Central memory CD8-positive, alpha-beta T cell (primary cell): ENCODE results near the gene TMEM254.
"Not testable (repeated sequence)": the region's sequence is repeated elsewhere in the genome, so short reads cannot be mapped to it uniquely, and the experiment has no call there.

ENCODE experiments used
- ATAC-seq: fragments of 150-1000 bp; cut with Tn5 transposase; replicated peaks from 2 replicates; pipeline ENCODE4 v1.10.0; 2022; ENCODE audit warnings: mild to moderate bottlenecking, moderate FRiP score, moderate number of reproducible peaks; ENCODE audit not compliant: poor library complexity, severe bottlenecking; ENCODE audit errors: extremely low read depth
- DNase-seq, 2 donors: peaks; one replicate each; pipeline ENCODE4 v3.0.0; 2021; ENCODE audit warnings: low spot score in 2 of 2
- H3K27ac Mint-ChIP-seq: one replicate; pipeline ENCODE4 v1.8.0; 2022; ENCODE audit warnings: low read depth, mild to moderate bottlenecking, moderate library complexity, mixed read lengths
- H3K27me3 Mint-ChIP-seq: one replicate; pipeline ENCODE4 v1.8.0; 2022; ENCODE audit warnings: mixed read lengths
- H3K36me3 Mint-ChIP-seq: one replicate; pipeline ENCODE4 v1.8.0; 2022; ENCODE audit warnings: mild to moderate bottlenecking, moderate library complexity, mixed read lengths; ENCODE audit not compliant: insufficient read depth
- H3K4me1 Mint-ChIP-seq: one replicate; pipeline ENCODE4 v1.8.0; 2022; ENCODE audit warnings: mixed read lengths
- H3K4me3 Mint-ChIP-seq: one replicate; pipeline ENCODE4 v1.8.0; 2022; ENCODE audit warnings: mild to moderate bottlenecking, moderate library complexity, mixed read lengths
- H3K9me3 Mint-ChIP-seq: one replicate; pipeline ENCODE4 v1.8.0; 2022; ENCODE audit warnings: mixed read lengths

The TMEM254 gene

GRCh38 chr10:80081801-80082750 is 3.6 kb downstream of the TMEM254 start:
- H3K27ac Mint-ChIP-seq: no peak overlapping the region

GRCh38 chr10:80090121-80090520 is 11.7 kb downstream of the TMEM254 start:
- Mint-ChIP-seq H3K27me3 (no peaks in the 10 kb centered on the region), H3K9me3 (no peaks in the 10 kb centered on the region), H3K4me3 (no peak overlapping the region), H3K4me1 (no peaks in the 10 kb centered on the region), H3K27ac (no peak overlapping the region), H3K36me3 (peaks cover 2% of the 10 kb centered on the region)
- no peak for DNase-seq
- no peak for ATAC-seq

More at GRCh38 chr10:80081801-80082750, 3.6 kb downstream of the TMEM254 start:
- Mint-ChIP-seq H3K27me3 (no peaks in the 10 kb centered on the region), H3K36me3 (peaks cover 15% of the 10 kb centered on the region), H3K4me3 (no peak overlapping the region), H3K4me1 (peaks cover 19% of the 10 kb centered on the region), H3K9me3 (no peaks in the 10 kb centered on the region)
- no peak for ATAC-seq
- no peak for DNase-seq

DNA sequence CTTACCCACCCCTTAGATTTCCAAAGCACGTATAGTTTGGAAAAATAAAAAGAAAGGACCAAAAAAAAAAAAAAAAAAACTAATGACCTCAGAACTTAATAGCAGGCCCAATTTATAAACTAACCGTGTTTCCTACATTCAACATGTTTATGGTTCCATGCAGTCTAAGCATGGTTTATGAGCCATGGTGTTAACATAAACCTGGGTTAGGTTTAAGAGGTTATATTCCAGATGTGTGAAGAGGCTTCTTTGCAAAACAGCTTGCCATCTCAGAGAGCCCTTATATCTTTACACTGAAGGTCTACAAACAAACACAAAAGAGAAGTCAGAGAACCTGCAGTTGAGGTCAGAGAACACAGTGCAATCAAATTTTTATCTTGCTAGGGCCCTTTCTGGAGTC is 15.8 kb downstream of the TMEM254 start:
- Mint-ChIP-seq H3K27ac (no peak overlapping the region), H3K4me3 (no peak overlapping the region), H3K27me3 (peaks cover 18% of the 10 kb centered on the region), H3K9me3 (no peaks in the 10 kb centered on the region), H3K4me1 (no peaks in the 10 kb centered on the region), H3K36me3 (peaks cover 1% of the 10 kb centered on the region)
- no peak for DNase-seq
- ATAC-seq: no peak

- not testable (repeated sequence) for H3K36me3 Mint-ChIP-seq, ATAC-seq, H3K4me1 Mint-ChIP-seq, H3K4me3 Mint-ChIP-seq, DNase-seq, H3K27ac Mint-ChIP-seq, H3K9me3 Mint-ChIP-seq
- H3K27me3 Mint-ChIP-seq: peaks cover 19% of the 10 kb centered on the region
Observed at GRCh38 chr10:80098272-80098671, 19.8 kb downstream of the TMEM254 start.

DNA sequence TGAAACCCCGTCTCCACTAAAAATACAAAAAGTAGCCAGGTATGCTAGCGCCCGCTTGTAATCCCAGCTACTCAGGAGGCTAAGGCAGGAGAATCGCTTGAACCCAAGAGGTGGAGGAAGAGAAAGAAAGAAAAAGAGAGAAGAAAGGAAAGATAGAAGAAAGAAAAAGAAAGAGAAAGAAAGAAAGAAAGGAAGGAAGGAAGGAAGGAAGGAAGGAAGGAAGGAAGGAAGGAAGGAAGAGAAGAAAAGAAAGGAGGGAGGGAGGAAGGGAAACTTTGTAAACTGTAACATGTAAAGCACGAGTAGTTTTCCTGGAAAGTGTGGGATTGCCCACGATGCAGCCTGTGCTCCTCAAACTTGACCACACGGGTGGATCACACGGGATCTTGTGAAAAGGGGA is 20.8 kb downstream of the TMEM254 start:
- not testable (repeated sequence) for H3K4me1 Mint-ChIP-seq, ATAC-seq, H3K9me3 Mint-ChIP-seq, DNase-seq, H3K27ac Mint-ChIP-seq, H3K36me3 Mint-ChIP-seq, H3K4me3 Mint-ChIP-seq
- peaks cover 19% of the 10 kb centered on the region for H3K27me3 Mint-ChIP-seq

GRCh38 chr10:80100116-80100515 is 21.7 kb downstream of the TMEM254 start:
- no peaks in the 10 kb centered on the region for H3K36me3 Mint-ChIP-seq
- DNase-seq (no peak), ATAC-seq (no peak)
- H3K4me3 Mint-ChIP-seq: no peak overlapping the region
- no peaks in the 10 kb centered on the region for H3K4me1 Mint-ChIP-seq
- peaks cover 19% of the 10 kb centered on the region for H3K27me3 Mint-ChIP-seq
- no peak overlapping the region for H3K27ac Mint-ChIP-seq
- no peaks in the 10 kb centered on the region for H3K9me3 Mint-ChIP-seq

DNA sequence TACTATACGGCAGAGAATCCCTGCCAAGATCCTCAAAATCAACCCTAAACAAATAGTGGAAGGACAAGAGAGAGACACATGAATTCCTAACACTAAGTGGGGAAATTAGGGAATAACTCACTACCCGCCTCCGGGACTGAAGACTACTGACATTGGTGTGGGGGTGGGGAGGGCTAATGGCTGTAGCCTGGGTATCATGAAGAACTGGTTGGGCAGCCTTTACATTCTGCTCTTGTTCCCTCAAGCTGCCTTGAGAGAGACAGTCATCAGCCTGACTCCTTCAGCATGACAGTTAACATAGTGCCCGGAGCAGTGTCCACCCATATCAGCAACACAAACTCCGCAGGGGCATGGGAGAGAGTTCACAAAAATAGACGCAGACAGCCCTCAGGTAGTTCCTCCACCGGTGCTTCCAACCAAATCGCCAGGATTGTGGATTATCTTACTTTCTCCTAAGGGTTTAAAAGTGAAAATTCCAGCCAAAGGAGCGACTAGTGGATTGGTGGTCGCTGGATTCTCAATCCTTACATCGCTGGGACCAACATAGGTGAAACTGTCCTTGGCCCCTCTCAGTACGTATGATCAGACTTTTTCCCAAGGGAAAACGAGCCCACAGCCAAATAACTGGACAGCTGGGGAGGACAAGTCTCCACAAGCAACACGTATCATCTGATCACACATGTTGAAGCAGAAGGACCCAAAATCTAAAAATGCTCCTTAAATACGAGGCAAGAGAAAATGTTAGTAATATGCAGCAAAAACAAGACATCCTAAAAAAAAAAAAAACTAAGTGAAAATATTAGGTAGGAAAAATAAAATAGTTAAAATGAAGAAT is 22.6 kb downstream of the TMEM254 start:
- H3K4me1 Mint-ChIP-seq: no peaks in the 10 kb centered on the region
- H3K36me3 Mint-ChIP-seq: no peaks in the 10 kb centered on the region
- H3K4me3 Mint-ChIP-seq: no peak overlapping the region
- H3K27me3 Mint-ChIP-seq: peaks cover 17% of the 10 kb centered on the region
- ATAC-seq (no peak), DNase-seq (no peak)
- H3K9me3 Mint-ChIP-seq: no peaks in the 10 kb centered on the region
- no peak overlapping the region for H3K27ac Mint-ChIP-seq

DNA sequence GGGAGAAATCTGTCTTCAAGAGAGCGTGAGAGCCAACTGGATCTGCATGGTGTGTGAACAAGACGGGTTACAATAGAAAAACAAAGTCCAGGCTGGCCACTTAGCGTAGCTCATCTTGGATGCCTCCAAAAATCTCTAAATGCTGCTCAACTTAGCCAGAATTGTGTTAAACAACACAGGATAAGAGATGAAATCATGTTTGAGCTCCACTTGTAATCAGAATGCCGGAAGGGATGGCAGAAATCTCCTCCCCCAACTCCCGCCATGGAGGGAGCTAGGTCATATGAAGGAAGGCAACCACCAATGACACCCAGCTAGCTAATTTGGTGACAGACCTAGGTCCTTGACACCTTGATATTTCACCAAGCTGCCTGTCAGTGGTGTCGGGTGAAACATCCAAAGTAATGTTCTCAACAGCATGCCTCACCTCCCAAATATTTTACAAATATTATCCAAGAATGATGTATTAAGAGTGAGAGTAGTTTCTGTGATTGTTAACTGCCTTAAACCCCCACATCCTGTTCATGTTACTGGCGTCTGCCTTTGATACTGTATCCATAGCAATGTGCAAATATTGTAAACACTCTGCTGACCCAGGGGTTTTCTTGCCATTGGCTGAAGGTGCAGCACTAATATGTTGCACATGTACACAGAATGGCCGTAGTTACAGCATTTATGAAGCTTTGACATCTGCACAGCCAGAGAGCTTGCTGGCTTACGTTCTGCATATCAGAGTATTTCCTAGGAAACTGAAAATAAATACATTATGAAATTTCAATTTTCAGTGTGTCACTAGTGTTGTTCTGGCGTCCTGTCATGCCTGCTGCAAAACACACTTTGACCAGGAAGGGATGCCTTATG is 25.8 kb downstream of the TMEM254 start:
- Mint-ChIP-seq H3K27me3 (no peaks in the 10 kb centered on the region), H3K9me3 (peaks cover 11% of the 10 kb centered on the region), H3K4me3 (no peak overlapping the region), H3K4me1 (peaks cover under 1% of the 10 kb centered on the region), H3K27ac (peak overlapping the region; percentile 41), H3K36me3 (peaks cover 2% of the 10 kb centered on the region)
- ATAC-seq (peak; percentile 79), DNase-seq (no peak)

DNA sequence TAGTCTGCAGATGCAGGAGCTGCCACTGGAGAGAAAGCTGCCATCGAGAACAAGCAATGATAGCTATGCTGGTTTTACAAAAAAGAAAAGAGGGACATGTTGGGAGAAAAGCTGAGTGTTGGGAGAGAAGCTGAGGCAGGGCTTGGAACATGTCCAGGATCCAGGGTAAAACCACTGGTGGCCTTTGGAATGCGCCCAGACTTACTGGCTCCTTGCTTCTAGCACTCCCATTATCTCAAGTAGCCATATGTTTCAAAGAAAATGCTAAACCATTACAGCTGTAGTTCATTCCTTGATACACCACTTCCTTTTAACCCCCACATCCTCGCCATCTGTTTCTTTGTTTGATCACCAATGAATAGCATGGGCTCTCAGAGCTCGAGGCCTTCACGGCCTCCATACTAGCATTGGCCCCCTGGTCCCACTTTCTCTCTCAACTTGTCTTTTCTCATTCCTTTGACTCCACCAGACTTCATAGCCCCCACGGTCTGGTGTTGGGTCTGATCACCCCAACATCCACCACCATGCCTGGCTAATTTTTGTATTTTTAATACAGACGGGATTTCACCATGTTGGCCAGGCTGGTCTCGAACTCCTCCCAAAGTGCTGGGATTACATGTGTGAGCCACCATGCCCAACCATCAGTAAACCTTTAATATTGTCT is 30.2 kb downstream of the TMEM254 start:
- Mint-ChIP-seq H3K27ac (no peak overlapping the region), H3K27me3 (no peaks in the 10 kb centered on the region), H3K4me3 (no peak overlapping the region)

DNA sequence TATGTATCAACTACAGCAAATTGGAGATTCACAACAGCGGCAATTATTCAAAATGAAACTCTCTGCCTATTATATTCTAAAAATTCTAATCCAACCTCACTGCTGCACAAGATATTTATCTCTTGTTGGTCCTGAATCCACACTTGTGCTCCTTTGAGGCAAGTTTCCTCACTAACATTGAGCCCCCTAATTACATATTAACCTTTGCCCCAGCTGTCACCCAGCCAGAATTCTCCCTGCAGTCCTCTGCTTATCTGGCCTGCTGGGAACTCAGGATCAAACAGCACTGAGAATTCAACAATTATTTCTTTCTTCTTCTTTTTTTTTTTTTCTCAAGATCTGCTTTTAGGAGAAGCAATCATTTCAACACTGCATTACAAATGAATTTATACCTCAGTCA is 32.5 kb downstream of the TMEM254 start:
- H3K36me3 Mint-ChIP-seq: peaks cover 2% of the 10 kb centered on the region
- peak overlapping the region; percentile 70 for H3K4me3 Mint-ChIP-seq
- ATAC-seq (no peak), DNase-seq (no peak)
- H3K9me3 Mint-ChIP-seq: peaks cover 13% of the 10 kb centered on the region
- peaks cover 17% of the 10 kb centered on the region for H3K4me1 Mint-ChIP-seq
- no peaks in the 10 kb centered on the region for H3K27me3 Mint-ChIP-seq
- peak overlapping the region; percentile 64 for H3K27ac Mint-ChIP-seq

More for the DNA sequence above, 30.2 kb downstream of the TMEM254 start:
- ATAC-seq (no peak), DNase-seq (no peak)
- Mint-ChIP-seq H3K36me3 (peaks cover 2% of the 10 kb centered on the region), H3K4me1 (peaks cover 17% of the 10 kb centered on the region), H3K9me3 (peaks cover 13% of the 10 kb centered on the region)

- no peak for ATAC-seq
Observed at GRCh38 chr10:80118669-80119068, 40.2 kb downstream of the TMEM254 start.

More at GRCh38 chr10:80118669-80119068, 40.2 kb downstream of the TMEM254 start:
- Mint-ChIP-seq H3K4me3 (no peak overlapping the region), H3K4me1 (no peaks in the 10 kb centered on the region), H3K27me3 (peaks cover 15% of the 10 kb centered on the region), H3K36me3 (no peaks in the 10 kb centered on the region), H3K9me3 (no peaks in the 10 kb centered on the region), H3K27ac (no peak overlapping the region)
- DNase-seq: no peak
